ENCODE results near the gene RXYLT1.
A peak's percentile ranks its signal among the peaks of the same experiment; 100 is the strongest.
"Not testable (repeated sequence)": the region's sequence is repeated elsewhere in the genome, so short reads cannot be mapped to it uniquely, and the experiment has no call there.

Gene RXYLT1

DNA sequence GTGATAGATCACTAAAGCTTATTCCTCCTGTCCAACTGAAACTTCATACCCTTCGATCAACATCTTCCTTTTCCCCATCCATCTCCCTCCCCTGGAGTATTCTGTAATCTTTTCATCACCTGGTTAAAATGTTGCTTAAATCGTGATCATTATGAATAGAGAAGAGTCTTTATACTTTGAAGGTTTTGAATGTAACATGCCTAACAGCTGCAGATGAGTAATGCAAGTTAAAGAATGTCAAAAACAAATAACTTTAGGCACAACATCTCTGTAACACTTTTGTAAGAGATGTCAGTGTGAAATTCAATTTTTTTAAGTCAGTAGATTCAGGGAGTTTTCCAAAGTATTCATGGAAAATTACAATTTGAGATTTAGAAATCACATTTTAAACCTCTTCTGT, 25.0 kb downstream of the RXYLT1 start:
- no peak for DNase-seq

DNA sequence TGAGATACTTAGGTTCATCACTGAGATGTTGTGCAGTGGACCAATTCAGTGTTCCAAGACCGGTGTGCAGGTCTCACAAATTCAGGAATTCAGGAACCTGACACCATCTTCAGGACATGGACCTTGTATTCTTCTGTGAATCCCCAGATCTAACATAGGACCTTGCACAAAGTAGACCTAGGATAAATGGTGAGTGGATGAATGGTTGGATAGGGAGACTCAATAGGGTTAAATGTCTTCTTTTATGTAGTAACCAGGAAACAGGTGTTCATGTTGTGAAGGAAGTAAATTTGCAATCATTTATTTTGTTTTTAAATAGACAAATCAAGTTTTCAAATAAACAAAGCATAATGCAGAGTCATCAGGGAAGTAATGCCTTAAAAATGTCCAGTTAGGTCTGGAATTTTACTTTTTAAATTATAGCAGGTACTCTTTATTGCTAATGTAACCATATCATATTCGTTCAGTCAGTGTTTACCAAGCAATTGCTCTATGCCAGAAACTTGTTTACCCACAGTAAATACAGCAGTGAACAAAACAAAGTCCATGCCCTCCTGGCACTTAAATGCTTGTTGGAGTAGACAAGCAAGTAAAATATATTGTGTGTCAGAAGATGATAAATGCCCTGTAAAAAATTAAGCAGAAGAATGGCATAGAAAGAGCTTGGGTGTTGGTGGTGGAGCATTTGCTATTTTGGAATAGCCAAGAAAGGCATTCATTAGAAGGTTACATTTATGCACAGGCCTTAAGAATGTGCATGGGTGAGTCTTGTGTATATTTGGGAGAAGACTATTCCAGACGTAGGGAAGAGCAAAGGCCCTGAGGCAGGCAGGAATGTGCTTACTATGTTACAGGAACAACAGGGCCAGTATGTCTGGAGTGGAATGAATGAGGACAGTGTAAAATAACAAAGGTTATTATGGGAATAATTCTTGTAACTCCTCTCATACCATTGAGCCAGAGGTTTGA, 26.3 kb downstream of the RXYLT1 start:
- no peak for DNase-seq

DNA sequence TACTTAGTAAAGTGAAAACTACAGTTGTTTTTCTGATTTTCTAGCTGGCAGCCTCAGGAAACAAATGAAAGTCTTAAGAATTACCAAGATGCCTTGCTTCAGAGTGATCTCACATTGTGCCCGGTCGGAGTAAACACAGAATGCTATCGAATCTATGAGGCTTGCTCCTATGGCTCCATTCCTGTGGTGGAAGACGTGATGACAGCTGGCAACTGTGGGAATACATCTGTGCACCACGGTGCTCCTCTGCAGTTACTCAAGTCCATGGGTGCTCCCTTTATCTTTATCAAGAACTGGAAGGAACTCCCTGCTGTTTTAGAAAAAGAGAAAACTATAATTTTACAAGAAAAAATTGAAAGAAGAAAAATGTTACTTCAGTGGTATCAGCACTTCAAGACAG, 28.9 kb downstream of the RXYLT1 start:
- no peak for DNase-seq

DNA sequence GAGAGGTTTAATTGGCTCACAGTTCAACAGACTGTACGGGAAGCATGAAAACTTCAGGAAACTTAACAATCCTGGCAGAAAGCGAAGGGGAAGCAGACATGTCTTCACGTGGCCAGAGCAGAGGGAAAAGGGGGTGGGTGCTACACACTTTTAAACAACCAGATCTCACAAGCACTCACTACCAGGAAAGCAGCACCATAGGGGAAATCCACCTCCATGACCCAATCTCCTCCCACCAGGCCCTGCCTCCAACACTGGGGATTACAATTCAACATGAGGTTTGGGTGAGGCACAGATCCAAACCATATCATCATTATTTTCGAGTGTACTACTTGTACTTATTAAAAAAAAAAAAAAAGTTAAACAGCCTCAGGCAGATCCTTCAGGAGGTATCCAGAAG, 29.9 kb downstream of the RXYLT1 start:
- DNase-seq = no peak

DNA sequence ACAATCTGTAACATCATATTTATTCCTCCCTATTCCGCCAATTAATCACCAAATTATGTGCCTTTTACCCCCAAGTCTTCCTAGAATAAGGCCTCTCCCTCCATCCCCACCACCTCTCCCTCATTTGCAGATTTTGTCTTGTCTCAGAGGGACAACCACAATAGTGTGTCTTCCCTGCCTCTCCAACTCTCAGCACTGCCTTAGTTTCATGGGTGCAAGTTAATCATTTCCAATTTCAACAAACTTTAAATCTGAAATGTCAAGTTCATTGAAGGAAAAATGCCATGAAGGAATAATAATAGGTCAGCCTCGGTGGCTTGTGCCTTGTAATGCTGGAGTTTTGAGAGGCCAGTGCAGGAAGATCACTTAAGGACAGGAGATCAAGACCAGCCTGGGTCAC, 31.6 kb downstream of the RXYLT1 start:
- DNase-seq = no peak

DNA sequence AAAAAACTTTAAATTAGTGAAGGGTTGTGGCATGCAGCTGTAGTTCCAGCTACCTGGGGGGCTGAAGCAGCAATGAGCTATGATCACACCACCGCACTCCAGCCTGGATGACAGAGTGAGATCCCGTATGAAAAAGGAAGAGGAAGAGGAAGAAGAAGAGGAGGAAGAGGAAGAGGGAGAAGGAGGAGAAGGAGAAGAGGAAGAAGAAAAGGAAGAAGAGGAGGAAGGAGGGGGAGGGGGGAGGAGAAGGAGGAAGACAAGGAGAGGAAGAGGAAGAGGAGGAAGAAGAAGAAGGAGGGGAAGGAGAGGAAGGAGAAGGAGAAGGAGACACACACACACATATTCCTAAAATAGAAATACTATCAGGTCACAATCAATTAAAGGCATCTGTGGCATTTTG, 32.0 kb downstream of the RXYLT1 start:
- DNase-seq = no peak

DNA sequence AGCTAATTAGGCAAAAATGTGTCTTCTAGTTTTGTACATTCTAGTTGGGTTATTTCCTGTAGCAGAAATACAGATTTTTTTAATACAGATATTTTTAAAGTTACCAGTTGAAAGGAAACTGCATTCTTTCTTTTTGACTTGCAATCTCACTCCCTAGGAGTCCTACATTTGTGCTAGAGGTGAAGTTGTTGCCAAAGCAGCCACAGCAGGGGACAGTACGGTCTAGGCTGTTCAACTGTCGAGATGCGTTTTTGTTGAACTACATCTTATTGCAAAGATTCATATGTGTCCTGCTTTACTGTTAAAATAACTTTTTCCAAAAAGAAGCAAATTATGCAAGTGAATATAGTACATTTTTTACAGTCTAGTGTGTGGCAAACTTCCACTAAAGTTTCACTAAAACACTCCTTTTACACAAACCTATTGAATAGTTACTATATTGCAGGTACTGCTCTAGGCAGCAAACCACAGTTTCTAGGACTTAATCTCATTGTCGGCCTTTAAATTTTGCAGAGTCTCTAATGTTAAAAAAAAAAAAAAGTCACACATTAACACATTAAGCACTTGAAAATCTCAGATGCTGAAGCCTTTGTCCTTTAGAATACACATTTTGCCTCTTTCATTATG, 34.5 kb downstream of the RXYLT1 start:
- DNase-seq = no peak

DNA sequence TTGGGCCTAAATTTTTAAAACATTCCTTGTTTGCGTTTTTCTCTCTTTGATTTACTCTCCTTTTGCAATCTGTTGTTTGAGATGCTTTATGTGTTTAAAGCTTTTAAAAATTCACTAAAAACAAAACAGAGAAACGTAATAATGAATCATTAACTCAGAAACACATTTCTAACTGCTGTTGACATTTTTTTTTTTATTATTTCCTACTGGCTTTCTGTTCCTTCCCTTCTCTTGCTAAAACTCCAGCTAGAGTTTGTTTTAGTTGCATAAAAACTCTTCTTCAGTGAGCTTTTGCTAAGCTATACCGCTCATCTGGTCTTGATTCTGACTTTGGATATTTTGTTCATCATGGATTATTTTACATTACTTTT, 35.8 kb downstream of the RXYLT1 start:
- no peak for DNase-seq

DNA sequence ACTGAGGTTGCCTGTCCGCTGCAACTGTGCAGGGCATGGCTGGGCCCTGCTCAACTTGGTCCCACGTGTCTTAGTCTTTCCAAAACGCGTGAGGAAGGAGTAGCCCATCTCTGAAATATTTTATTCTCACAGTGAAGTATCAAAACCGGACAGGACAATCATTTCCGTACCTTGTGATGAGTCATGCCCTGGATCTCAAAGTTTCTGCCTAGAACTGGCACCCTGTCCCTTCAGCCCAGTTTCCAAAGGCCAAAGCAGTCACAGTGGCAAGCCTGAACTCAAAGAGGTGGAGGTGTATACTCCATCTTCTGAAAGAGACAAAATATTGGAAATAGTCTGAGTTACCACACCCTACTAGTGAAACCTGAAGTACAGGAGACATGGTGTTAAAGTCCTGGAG, 36.3 kb downstream of the RXYLT1 start:
- no peak for DNase-seq

DNA sequence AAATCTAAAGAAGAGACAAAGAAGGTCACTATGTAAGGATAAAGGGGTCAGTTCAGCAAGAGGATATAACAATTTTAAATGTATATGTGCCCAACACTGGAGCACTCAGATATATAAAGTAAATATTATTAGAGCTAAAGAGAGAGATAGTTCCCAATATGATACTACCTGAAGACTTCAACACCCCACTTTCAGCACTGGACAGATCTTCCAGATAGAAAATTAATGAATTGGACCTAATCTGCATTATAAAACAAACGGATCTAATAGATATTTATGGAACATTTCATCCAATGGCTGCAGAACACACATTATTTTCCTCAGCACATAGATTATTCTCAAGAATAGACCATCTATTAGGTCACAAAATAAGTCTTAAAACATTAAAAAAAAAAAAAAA, 40.7 kb downstream of the RXYLT1 start:
- no peak for DNase-seq

DNA sequence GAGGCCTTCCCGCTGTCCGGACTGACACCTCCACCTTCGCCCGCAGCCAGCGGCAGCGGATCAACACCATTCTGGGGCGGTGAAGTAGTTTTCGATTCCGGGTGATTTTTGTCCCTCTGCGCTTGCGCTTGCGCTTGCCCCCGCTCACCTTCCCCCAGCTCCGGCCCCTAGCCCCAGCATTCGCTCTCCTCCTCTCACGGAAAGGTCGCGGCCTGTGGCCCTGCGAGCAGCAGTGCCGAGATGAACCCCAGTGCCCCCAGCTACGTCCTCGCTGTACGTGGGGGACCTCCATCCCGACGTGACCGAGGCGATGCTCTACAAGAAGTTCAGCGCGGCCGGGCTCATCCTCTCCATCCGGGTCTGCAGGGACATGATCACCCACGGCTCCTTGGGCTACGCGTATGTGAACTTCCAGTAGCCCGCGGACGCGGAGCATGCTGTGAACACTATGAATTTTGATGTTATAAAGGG, 42.1 kb downstream of the RXYLT1 start:
- no peak for DNase-seq

DNA sequence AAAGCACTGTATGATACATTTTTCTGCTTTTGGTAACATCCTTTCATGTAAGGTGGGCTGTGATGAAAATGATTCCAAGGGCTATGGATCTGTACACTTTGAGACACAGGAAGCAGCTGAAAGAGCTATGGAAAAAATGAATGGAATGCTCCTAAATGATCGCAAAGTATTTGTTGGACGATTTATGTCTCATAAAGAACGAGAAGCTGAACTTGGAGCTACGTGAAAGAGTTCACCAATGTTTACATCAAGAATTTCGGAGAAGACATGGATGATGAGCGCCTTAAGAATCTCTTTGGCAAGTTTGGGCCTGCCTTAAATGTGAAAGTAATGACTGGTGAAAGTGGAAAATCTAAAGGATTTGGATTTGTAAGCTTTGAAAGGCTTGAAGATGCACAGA, 42.6 kb downstream of the RXYLT1 start:
- DNase-seq = no peak

DNA sequence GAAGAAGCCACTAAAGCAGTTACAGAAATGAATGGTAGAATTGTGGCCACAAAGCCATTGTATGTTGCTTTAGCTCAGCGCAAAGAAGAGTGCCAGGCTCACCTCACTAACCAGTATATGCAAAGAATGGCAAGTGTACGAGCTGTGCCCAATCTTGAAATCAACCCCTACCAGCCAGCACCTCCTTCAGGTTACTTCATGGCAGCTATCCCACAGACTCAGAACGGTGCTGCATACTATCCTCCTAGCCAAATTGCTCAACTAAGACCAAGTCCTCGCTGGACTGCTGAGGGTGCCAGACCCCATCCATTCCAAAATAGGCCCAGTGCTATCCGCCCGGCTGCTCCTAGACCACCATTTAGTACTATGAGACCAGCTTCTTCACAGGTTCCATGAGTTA, 43.3 kb downstream of the RXYLT1 start:
- no peak for DNase-seq

DNA sequence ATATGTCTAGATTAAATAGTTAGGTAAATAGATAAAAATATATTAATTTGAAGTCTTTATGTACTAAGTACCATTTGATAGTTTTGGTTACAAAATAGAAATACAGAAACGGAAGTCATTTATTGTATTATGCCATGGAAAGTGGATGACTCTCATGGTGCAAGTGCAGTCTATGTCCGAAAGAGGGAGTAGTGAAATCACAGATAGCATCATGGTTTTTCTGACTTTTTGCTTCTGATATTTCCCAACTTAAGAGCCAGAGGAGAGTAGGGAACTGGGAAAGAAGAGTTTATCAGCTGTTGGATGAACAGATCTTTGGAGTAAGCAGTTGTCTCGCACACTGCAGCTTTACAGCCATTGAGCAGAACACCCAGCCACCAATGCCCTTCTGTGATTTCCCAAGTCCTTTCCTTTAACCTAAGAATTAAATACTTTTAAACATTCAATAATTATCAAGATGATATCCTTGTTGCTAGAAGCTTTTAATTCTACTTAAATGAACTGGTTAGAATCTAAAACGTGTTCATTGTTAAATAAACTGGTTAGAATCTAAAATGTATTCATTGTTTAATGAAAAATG, 46.4 kb downstream of the RXYLT1 start:
- no peak for DNase-seq

DNA sequence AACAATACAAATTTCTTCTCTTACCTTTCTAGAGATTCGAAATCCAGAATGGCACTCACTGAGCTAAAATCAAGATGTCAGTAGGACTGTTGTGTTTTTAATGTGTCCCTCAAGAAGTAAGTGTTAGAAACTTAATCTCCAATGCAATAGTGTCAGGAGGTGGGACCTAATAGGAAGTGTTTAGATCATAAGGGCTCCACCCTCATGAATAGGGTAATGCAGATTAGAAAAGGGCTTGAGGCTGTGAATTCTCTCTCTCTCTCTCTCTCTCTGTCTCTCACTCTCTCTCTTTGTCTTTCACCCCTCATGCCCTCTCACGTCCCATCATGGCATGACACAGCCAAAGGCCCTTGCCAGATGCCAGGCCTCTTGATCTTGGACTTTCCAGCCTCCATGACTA, 49.2 kb downstream of the RXYLT1 start:
- no peak for DNase-seq

DNA sequence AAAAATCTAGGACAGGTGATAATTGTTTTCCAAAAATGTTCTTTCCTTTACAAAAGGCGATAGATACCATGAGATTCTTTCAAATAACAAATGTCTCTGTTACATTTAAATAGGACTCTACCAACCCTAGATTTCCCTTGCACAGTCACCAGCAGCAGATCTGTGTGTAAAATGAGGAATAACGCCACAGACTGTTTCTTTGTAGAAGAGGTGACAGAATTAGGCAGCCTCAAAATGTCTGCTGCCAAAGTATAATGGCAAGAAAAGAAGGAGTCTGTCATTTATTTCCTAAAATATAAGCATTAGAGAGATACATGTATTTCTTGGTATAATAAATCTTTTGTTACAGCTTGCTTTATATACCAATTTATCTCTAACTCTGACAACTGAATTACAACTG, 56.3 kb downstream of the RXYLT1 start:
- no peak for DNase-seq

DNA sequence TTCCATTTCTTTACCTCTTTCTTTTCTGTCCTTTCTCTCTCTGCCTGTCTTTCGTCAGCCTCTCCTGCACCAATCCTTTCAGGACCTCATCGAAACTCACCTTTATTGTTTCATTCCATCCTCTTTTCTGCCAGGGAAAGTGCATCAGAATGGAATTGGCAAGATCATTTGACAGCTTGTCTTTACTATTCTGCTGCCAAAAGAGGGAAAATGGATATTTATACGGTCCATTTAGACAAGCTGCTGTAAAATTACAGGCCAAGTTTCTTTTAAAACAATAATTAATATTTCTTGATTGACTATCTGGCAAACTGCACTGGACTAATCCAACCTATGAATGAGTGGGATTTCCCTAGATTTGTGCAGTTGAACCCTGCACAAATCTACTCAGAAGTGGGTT, 57.2 kb downstream of the RXYLT1 start:
- no peak for DNase-seq

DNA sequence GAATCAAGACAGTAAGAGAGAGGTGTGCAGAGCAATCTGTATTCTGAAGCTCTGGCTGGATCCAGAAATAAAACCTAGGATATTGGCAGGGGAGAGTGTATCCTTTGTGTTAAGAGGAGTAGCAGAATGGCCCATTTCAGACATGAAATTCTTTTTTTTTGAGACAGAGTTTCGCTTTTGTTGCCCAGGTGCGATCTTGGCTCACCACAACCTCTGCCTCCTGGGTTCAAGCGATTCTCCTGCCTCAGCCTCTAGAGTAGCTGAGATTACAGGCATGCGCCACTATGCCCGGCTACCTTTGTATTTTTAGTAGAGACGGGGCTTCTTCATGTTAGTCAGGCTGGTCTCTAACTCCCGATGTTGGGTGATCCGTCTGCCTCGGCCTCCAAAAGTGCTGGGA, 58.7 kb downstream of the RXYLT1 start:
- DNase-seq = no peak

DNA sequence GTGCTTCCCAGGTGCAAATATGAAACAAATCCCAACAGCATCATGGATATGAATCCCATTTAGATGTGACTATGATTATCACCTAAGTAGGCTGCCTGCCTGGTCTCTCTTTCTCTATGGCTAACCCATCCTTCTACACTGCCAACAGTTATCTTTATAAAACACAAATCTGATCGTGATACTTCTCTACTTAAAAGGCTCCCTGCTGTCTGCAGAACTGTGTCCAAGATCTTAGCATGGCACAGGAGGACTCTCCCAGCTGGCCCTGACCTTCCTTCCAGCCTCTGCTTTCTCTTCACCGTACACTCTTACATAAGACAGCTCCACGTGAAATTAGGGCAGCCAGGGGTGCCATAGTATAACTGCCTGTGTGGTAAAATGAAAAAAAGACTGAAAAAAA, 61.3 kb downstream of the RXYLT1 start:
- no peak for DNase-seq

DNA sequence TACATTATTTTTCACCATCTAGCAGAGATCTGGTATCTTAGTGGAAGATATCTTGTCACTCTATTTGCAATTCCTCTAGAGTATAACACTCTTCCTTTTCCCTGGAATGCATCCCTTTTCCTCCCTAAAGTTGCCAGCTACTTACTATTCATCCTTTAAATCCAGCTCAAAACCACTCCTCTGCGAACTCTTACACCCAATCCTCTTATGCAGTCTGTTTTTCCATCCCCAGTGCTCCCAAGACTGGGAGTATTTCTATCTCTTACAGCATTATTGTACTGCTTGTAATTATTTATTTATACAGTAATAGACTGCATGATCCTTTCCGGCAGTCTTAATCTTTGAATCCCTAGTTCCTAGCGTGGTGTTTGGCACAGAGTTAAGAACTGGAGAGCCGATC, 61.9 kb downstream of the RXYLT1 start:
- no peak for DNase-seq

DNA sequence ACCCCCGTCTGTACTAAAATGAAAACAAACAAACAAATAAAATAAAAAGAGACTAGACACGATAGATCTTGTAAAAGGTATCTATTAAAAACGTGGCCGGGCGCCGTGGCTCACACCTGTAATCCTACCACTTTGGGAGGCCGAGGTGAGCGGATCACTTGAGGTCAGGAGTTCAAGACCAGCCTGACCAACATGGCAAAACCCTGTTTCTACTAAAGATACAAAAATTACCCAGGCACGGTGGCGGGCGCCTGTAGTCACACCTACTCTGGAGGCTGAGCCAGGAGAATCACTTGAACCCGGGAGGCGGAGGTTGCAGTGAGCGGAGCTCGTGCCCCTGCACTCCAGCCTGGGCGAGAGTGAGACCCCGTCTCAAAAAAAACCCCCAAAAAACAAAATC, 63.0 kb downstream of the RXYLT1 start:
- not testable (repeated sequence) for DNase-seq

DNA sequence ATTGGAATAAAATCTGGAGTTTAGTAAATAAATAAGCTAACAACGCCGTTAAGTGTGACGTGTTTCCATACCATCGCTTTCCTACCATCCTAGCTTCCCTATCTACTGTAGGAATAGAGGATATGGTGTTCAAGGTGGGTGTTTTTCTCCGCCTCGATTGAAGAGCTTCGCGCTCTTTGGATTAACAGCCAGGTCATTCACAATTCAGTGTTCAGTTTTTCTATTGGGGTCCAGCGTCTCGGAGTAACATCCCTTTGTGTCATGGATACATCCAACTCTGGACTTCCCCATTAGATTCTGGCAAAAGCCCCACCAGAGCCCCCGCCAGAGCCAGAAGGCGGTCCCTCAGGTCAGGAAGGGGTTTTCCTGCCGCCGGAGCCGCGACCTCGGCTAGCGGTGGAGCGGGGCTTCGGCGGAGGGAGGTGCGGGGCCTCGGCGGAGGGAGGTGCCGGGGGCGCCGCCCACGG, 63.6 kb downstream of the RXYLT1 start:
- no peak for DNase-seq

DNA sequence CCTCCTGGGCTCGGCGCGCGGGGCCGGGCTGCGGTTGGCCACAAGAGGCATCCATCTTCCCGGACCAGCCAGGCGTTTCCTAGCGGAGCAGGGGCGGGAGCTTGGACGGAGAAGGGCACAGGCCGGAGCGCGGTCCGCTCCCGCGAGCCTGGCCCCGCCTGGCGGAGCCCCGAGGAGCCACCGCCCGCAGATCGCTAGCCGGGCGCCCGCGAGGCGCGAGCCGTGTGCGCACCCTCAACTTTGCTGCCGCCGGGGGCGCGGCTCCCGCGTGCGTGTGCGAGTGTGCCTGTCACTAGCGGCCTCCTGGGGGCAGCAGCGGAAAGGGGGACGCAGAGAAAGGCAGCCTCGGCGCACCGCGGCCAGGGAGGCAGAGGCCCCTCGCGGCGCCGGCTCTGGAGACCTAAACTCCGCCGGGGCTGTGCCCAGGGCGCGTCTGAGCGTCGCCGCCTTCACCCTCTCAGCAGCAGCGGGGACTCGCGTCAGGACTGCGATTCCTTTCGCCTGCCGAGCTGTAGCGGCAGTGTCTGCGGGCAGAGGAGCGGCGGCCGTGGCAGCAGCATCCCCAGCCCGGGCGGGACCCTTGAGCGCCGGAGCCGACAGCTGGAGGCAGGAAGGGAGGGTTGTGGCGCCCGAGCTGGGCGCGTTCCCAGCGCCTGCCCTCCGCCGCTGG, 64.1 kb downstream of the RXYLT1 start:
- peak; percentile 80 for DNase-seq

Data from activated CD8-positive, alpha-beta memory T cell treated with anti-CD3 and anti-CD28 coated beads, Interleukin-2, amount 50 U/mL, for 4 hours (primary cell).